Measurements from ENCODE around the gene UBE2E2. TPM values are rescaled to one million over a fixed set of nuclear protein-coding genes. Genes with fewer than 3 reads are reported as not detected.

UBE2E2 gene
- total and polyA plus RNA-seq, 9 donors: 25.5 to 84.9 (median 38.5) TPM

DNA sequence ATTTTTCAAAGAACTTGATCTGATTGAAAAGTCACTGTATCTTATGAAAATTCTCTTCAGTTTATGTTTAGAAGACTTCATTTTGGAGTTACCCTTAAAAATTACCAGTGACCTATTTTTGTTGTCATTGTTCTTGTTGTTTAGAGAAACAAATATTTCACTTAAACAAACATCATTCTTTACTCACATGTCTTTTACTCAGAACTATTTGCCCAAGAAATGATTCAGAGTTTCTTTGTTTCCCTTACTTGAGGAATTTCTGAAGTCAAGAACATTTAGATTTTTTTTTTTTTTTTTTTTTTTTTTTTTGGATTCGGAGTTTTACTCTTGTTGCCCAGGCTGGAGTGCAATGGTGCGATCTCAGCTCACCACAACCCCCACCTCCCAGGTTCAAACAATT, 343.1 kb downstream of the UBE2E2 start:
- no peak for DNase-seq
- Histone ChIP-seq H3K36me3 (no peaks in the 10 kb centered on the region), H3K4me1 (ENCODE audit: insufficient read depth) (no peaks in the 10 kb centered on the region), H3K4me3 (no peak overlapping the region), H3K27me3 (no peaks in the 10 kb centered on the region), H3K27ac (no peak overlapping the region), H3K9me3 (no peaks in the 10 kb centered on the region)
- TF ChIP-seq, protein P1, sequence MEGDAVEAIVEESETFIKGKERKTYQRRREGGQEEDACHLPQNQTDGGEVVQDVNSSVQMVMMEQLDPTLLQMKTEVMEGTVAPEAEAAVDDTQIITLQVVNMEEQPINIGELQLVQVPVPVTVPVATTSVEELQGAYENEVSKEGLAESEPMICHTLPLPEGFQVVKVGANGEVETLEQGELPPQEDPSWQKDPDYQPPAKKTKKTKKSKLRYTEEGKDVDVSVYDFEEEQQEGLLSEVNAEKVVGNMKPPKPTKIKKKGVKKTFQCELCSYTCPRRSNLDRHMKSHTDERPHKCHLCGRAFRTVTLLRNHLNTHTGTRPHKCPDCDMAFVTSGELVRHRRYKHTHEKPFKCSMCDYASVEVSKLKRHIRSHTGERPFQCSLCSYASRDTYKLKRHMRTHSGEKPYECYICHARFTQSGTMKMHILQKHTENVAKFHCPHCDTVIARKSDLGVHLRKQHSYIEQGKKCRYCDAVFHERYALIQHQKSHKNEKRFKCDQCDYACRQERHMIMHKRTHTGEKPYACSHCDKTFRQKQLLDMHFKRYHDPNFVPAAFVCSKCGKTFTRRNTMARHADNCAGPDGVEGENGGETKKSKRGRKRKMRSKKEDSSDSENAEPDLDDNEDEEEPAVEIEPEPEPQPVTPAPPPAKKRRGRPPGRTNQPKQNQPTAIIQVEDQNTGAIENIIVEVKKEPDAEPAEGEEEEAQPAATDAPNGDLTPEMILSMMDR (IDR thresholded peaks at IDR 0.05): no peak
- 72 to 80% (median 74%) methylated on average over 2 of the region's 2 CpGs for WGBS, 3 donors
- intact Hi-C loops (cut with DNase I): no loop called here

- H3K4me3 ChIP-seq: no peak overlapping the region
- intact Hi-C loops (cut with DNase I): no loop called here
- H3K27ac ChIP-seq: no peak overlapping the region
- H3K9me3 ChIP-seq: no peaks in the 10 kb centered on the region
- TF ChIP-seq POLR2A (IDR thresholded peaks at IDR 0.05) (no peak), EP300 (IDR thresholded peaks at IDR 0.05) (no peak)
- TF ChIP-seq, protein P1 (IDR thresholded peaks at IDR 0.05): no peak
- no peak for DNase-seq
- no peaks in the 10 kb centered on the region for H3K4me1 ChIP-seq (ENCODE audit: insufficient read depth)
- no peaks in the 10 kb centered on the region for H3K36me3 ChIP-seq
- WGBS, 3 donors: 84 to 96% (median 94%) methylated on average over 4 of the region's 4 CpGs
- no peaks in the 10 kb centered on the region for H3K27me3 ChIP-seq
Measured at GRCh38 chr3:23547905-23548650, 345.0 kb downstream of the UBE2E2 start.

DNA sequence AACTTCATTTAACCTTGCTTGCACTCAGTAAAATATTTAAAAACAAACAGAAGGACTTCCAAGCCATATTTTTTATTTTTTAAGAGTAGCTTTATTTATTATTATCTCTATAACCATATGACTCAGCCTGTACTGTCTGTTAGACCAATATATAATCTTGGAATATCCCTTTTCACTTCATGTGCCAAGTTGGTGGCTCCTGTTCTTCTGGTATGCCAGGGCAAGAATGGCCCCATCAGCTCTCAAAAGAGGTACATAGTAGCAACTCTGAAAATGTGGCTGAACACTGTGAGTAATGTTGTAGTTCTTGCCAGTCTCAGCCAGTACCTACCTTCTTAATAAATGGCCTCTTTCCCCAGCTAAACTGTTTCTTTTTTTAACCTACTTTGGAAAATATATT, 345.6 kb downstream of the UBE2E2 start:
- TF ChIP-seq POLR2A (IDR thresholded peaks at IDR 0.05) (no peak), EP300 (IDR thresholded peaks at IDR 0.05) (no peak)
- TF ChIP-seq, protein P1 (IDR thresholded peaks at IDR 0.05): no peak

DNA sequence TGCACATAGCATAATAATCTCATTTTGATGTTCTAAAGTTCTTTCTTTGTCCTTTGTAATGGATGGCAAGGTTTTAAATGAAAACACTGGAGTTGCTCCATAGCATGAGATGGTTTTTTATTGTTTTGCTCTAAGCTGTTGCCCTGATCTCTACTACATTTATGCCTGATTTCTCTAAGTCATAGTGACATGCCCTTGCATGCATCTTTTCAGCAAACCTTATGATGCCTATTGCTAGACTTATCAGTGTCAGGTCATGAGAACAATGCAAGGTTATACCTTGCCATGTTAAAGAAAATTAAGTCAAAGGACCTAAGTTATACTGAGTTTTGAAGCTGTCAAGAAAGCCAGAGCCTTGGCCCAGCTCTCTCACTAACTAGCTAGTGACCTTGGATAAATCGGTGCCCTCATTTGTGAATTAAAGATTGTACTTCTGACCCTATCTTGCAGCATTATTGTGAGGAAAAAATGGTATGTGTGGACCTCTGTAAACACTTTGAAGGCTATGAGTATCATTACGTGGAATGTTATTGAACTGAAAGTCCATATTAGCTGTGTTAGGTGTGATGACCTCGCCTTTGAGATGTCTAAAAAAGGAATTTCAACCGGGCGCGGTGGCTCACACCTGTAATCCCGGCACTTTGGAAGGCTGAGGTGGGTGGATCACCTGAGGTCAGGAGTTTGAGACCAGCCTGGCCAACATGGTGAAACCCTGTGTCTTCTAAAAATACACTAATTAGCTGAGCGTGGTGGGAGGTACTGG, 346.2 kb downstream of the UBE2E2 start:
- intact Hi-C loops (cut with DNase I): no loop called here
- H3K27me3 ChIP-seq: no peaks in the 10 kb centered on the region
- no peaks in the 10 kb centered on the region for H3K36me3 ChIP-seq
- 96% methylated on average over 8 of the region's 8 CpGs for WGBS, 3 donors
- DNase-seq: no peak
- no peak overlapping the region for H3K4me3 ChIP-seq
- no peaks in the 10 kb centered on the region for H3K4me1 ChIP-seq (ENCODE audit: insufficient read depth)
- no peak overlapping the region for H3K27ac ChIP-seq
- TF ChIP-seq, protein P1 (IDR thresholded peaks at IDR 0.05): no peak
- TF ChIP-seq POLR2A (IDR thresholded peaks at IDR 0.05): no peak
- no peak for TF ChIP-seq EP300 (IDR thresholded peaks at IDR 0.05)
- H3K9me3 ChIP-seq: no peaks in the 10 kb centered on the region

More for the DNA sequence above, 345.6 kb downstream of the UBE2E2 start:
- H3K27ac ChIP-seq: no peak overlapping the region
- no peaks in the 10 kb centered on the region for H3K27me3 ChIP-seq
- intact Hi-C loops (cut with DNase I): no loop called here
- no peaks in the 10 kb centered on the region for H3K36me3 ChIP-seq
- H3K4me1 ChIP-seq (ENCODE audit: insufficient read depth): no peaks in the 10 kb centered on the region
- no peak for DNase-seq
- no peak overlapping the region for H3K4me3 ChIP-seq
- H3K9me3 ChIP-seq: no peaks in the 10 kb centered on the region

Measured in ovary (tissue), 9 donors.